HG02970 (cell line): Measurements from ENCODE around the gene EDC3.

Experiments used
- ATAC-seq: cut with Tn5 transposase; IDR thresholded peaks from one replicate; pipeline ENCODE4 v1.9.1; 2021; ENCODE audit warnings: mild to moderate bottlenecking, moderate library complexity, moderate number of reproducible peaks; ENCODE audit not compliant: unreplicated experiment, low FRiP score

The EDC3 gene

DNA sequence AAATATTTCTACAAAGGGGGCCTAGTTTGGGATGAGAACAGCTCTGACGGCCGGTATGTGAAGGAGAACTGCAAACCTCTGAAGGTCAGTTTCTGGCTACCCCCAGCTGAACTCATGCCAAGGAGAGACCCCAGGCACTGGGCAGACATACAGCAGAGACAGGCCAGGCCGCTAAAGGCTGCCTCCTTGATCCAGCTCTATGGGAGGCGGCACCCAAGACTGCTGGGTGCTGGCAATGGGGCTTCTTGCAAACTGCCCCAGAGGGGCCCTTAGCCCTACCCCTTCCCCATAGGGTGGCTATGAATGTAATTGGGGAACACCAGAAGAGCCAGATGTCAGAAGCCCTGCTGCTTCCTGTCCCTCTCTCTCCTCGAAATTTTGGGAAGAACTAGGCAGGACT lies 66.9 kb downstream of the EDC3 start:
- no peak for ATAC-seq

DNA sequence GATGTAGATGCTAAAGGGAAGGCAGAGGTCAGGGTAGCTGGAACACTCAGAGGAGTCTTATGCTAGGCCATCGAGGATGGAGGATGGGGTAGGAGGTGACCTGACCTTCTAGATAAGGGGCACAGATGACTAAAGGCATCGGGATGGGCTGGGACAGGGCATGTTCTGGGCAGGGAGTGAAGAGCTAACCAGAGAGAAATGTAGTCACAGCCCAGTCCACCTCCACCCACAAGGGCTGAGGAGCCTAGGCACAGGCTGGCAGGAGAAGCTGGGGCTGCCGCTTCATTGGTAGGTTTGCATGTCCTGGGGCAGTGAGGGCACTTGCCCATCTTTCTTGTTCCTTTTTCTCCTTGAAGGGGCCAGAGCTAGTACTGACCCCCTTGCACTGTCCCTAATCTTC lies 67.6 kb downstream of the EDC3 start:
- no peak for ATAC-seq

DNA sequence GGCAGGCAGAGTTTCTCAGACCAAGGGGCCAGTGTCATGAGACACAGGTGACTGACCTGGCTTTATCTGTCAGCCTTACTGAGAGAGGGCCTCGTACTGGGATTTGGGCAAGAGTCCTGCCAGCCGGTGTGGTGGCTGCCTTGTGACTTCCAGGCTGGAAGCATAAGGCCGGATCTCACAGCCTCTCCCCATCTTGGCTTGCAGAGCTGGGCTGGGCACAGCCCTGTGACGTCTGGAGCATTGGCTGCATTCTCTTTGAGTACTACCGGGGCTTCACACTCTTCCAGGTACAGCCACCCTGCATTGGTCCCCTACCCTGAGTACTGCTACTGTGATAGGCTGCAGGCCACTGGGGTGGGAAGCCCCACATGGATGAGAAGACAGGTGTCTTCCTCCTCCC lies 68.1 kb downstream of the EDC3 start:
- ATAC-seq = no peak

DNA sequence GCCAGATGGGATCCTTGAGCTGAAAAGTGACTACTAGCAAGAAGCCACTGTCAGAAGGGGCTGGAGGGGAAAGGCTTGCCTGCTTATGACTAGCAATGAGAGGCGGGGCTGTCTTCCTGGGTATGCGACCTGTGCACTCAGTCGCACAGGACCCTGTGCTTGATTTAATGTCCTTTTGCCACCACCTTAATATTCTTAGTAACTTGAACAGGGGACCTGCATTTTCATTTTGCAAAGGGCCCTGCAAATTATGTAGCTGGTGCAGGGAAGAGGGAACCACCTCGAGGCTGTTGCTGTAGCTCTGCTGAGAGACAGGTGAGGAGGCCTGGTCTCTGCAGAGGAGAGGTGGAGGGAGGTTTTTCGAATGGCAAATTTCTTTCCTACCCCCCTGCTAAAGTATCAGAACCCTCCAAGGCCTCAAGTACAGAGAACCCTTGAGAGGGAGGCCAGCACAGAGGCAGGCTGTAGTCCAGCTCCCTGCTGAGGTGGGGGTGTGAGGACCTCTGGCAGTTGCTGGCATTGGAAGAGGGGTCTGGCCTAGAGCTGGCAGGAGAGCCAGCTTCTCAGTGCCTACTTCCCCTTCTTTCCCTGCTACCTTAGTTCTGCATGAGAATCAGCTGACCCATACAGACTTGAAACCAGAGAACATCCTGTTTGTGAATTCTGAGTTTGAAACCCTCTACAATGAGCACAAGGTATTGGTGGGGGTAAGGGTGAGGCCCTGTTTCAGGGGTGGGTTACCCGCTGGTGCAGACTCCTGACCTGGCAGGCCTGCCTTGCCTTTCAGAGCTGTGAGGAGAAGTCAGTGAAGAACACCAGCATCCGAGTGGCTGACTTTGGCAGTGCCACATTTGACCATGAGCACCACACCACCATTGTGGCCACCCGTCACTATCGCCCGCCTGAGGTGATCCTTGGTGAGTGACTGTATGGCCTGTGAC lies 68.8 kb downstream of the EDC3 start:
- no peak for ATAC-seq

DNA sequence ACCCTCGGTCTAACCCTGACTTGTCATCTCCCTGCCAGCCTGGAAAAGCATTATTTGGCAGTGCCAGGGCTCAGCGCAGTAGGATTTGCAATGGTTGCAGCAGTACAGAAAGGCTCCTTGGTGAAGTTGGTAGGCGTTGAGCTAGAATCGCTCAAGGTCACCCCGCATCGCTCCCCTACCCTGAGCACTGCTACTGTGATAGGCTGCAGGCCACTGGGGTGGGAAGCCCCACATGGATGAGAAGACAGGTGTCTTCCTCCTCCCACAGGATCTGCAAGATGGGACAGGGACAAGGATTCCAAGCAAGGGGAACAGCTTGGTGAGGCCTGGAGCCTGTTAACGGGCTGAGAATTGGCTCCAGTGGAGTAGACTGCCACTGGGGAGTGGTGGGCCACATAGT lies 69.5 kb downstream of the EDC3 start:
- ATAC-seq = no peak

DNA sequence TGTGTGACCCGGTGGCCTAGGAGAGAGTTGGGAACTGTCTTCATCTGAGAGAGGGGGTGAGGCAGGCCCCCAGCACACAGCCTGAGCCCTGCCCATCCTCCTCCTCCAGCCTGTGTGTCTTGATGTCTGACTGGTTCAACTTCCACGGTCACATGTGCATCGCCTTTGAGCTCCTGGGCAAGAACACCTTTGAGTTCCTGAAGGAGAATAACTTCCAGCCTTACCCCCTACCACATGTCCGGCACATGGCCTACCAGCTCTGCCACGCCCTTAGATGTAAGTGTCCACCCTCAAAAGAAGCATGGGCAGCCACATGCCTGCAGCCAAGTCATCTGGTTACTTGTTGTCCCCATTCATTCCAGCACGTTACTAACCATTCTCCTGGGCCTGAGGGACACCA lies 70.1 kb downstream of the EDC3 start:
- no peak for ATAC-seq

DNA sequence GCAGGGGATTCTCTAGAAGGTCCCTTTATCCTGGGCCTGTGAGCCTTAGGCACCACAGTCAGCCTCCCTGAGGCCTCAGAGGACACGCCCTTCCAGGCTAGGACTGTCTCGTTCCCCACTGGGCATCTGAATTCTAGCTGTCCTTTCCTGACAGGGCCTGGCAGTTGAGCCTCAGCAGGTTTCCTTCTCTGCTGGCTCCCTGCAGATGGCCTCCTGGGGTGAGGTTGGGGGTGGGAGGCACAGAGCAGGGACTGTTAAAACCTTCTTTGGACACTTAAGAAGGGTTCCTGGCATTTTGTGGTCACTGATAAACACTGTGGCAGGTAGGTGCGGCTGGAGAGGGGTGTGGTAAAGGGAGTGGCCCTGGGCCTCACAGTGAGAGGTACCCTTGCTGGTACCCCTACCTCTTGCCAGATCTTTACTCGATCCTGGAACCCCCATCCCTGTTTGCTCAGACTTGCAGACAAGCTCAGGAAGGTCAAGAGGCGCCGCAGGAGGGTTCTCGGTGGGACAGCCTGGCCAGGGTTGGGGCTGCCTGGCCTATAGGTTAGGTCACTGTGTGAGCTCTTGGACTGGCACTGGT lies 71.7 kb downstream of the EDC3 start:
- no peak for ATAC-seq

DNA sequence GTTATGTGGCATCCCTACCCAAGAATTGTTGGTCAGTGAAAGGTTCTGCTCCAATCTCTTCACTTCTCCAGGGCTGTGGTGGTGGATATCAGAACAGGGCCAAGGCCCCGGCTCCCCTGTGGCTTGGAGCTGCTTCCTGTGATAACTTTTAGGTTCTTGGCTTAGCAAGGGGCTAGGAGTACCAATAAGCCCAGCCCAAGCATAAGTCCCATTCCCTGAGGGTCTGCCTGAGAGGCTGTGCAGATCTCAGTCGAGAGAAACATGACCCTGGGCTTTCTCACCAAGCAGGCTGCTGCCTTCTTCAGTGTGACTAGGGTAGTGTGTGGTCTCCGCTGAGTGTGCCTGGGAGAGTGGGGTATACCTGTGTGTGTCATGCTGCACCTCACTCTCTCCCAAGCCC lies 73.1 kb downstream of the EDC3 start:
- ATAC-seq = no peak

DNA sequence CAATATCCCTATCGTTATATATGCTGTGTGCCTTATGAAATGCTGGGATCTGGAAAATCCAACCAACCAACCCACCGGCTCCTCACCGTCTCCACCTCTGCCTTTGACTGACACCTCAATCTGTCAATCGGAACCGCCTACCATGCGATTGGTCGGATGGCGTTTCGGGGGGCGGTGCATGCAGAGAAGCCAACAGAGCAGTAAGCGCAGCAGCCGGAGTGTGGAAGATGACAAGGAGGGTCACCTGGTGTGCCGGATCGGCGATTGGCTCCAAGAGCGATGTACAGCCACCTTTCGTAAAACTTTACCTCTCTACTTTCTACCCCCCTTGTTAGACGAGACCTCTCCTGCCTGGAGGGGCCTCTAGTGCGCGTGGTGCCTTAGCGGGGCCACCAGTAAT lies 73.9 kb downstream of the EDC3 start:
- no peak for ATAC-seq

DNA sequence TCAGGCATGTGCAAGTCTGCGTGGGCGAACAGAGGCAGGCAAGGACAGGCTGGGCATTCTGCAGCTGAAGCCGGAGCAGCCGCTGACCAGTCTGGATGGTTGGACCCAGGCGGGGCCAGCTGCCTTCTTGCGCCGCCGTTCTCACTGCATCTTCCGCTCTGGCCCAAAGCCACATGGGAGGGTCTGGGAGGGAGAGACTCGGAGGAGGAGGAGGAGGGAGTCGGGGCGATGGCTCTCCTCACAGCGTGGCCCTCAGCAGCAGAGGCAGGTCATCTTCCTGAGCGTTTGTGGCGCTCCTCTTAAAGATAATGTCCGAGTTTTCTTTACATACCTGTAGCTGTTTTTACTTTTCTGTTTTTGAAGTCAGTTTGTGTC lies 74.3 kb downstream of the EDC3 start:
- ATAC-seq = no peak

DNA sequence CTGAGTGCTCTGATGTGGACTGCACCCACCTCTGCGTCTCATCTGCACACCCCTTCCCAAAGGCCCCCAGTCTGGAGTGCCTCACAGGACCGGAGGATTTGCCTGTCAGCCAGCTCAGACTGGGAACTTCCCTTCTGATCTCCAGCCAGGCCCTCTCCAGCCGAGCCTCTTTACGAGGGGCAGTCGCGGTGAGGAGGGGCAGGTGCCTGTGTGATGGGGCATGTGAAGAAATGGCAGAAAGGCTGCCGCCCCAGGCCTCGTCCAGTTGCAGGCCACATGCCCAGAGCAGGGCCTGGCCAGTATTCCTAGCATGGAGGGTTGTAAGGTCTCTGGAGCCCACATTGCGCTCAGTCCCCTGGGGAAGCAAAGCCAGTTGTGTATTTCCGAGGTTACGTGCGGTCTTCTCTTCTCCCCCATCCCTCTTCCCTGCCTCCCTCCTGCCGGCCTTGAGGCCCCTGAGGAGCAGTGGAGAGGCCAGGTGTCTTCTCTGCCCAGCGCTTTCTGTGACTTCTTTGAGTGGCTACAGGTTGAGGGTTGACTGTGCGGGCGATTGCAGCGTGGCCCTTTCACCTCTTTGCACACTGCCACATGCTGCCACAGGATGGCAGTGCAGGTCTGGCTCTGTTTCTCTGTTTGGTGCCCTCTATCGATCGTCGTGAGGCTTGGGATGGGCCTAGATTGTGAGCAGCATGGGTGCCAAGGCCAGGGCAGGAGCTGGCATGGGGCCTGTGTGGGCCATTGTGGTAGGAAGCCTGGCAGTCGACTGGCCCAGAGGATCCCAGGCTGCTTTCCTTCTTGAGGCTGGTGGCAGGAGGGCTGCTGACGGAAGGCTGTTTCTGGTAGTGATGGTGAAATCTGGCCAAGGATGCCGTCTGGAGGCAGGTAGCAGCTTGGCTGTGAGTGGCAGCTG lies 74.9 kb downstream of the EDC3 start:
- ATAC-seq = no peak

DNA sequence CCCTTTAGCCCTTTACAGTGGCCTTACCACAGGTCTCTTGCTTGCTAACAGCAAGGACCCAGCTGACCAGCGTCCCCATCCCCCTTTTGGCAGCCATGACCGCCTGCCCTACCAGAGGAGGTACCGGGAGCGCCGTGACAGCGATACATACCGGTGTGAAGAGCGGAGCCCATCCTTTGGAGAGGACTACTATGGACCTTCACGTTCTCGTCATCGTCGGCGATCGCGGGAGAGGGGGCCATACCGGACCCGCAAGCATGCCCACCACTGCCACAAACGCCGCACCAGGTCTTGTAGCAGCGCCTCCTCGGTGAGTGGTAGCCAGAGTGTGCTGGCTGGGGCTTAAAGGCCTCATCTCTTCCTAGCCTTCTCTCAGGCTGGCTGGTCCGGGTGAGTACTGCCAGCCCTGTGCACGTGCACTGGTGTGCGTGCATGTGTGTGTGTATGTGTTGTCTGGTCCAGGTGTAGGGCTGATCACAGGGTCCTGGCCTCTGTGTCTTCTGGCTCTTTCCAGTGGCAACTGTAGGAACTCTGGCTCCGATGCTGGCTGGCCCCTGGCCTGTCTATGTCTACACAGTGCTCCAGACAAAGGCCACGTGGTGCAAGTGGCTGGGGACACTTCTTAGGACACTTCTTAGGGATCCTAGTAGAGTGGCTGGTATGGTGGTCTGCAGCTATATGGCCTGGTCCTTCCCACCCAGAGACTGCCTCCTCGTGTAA lies 75.7 kb downstream of the EDC3 start:
- ATAC-seq = no peak

DNA sequence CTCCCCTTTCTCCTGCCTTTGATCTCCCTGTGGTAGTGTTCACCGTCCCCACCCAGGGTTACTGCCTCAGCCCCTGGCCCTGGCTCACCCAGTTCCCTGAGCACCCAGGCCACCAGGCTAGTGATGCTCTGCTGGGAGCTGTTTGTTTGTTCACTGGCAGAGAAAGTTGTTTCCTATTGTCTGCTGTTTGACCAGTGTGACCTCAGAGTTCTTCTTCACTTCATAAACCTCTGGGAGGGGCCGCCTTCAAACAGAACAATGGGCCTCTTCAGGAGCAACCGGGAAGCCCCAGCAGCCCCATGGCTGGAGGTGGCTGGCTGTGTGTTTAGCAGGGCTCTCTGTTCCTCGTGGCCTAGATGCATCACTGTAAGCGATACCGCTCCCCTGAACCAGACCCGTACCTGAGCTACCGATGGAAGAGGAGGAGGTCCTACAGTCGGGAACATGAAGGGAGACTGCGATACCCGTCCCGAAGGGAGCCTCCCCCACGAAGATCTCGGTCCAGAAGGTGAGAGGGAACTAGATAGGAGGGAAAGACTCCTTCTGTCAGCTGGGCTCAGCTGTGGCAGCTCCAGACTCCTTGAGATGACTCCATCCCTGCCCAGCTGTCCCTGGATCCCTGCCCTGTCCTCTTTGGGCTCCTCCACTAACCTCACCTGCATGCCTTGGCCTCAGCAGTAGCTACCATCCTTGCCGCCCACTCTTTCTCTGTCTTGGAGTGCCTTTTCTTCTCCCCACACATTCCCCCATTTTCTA lies 76.8 kb downstream of the EDC3 start:
- no peak for ATAC-seq

DNA sequence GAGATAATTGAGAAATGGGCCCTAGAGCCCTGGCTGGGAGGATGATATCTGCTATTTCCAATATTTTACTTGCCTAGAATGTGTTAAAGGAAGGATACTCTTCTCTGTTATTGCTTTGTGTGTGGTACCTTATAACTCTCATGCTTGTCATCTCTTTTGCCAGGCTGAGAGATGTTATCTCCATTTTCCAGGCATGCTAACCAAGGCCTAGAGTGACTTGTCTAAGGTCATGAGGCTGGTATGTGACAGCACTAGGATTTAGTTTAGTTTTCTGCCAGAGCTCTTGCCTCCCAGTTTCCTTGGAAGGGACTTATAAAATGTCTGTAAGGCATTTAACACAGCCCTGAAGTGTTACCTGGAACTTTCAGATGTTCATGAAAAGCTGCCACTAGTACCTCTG lies 78.8 kb downstream of the EDC3 start:
- no peak for ATAC-seq

DNA sequence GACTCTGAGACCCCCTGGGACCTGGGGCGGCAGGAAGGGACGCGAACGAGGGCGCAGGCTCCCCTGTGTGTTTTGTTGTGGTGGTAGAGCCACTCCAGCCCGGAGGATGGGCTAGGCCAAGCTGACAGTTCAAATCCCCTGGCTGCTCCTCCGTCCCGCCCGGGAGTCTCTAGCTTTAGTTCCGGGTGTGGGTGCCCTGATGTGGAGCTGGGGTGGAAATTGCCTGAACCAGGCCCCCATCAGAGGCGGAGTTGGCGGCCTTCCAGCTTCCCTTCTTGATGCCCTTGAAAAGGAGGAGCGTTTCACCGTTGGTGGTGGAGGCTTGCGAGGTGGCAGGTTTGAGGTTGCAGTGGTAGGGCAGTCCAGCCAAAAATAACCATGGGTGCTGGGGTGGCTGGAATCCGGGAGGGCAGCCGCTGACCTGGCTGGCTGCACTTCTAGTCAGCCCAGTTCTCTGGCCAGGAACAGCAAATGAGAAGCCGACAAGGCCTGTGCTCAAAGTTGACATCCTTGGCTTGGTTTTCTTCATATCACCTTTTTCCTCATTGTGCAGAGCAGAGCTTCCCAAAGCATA lies 79.4 kb downstream of the EDC3 start:
- no peak for ATAC-seq

DNA sequence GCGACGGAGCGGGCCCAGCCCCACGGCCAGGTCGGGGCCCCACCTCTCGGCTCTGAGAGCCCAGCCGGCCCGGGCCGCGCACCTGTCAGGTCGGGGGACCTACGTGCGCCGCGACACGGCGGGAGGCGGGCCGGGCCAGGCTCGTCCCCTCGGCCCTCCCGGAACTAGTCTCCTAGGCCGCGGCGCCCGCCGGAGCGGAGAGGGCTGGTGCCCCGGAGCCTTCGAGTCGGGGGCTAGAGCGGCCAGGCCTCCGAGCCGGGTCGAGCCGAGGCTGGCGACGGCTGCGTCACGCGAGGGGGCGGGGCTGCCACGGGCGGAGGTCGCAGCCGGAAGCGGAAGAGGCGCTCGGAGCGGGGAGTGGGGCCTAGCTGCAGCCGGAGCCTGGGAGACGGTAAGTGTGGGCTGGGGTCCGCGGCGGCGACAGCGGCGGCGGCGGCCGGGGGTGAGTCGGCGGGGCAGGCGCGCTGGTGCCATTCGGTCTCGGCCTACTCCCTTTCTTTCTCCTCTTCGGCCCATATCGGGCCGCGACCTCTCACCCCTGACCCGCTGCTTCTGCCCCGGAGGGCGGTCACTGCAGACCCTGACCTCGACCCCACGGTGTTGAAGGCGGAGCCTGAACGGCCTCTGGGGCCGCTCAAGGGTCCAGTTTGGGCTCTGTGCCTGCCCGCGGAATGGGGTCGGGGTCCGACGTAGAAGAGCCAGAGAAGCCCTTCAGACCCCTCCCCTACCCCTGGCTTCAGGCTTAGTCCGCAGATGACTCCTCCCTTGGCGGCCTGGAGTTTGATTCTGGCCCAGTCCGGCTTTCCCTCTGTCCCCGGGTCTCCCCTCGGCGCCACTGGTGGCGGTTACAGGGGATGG lies 80.1 kb downstream of the EDC3 start, which contains the start of gene CLK3:
TSS of gene CLK3 (plus strand) at position 329 of the 858 bp plus-strand sequence. CDS start 3,361 bp downstream, outside the sequence.
- peak; percentile 83 for ATAC-seq

DNA sequence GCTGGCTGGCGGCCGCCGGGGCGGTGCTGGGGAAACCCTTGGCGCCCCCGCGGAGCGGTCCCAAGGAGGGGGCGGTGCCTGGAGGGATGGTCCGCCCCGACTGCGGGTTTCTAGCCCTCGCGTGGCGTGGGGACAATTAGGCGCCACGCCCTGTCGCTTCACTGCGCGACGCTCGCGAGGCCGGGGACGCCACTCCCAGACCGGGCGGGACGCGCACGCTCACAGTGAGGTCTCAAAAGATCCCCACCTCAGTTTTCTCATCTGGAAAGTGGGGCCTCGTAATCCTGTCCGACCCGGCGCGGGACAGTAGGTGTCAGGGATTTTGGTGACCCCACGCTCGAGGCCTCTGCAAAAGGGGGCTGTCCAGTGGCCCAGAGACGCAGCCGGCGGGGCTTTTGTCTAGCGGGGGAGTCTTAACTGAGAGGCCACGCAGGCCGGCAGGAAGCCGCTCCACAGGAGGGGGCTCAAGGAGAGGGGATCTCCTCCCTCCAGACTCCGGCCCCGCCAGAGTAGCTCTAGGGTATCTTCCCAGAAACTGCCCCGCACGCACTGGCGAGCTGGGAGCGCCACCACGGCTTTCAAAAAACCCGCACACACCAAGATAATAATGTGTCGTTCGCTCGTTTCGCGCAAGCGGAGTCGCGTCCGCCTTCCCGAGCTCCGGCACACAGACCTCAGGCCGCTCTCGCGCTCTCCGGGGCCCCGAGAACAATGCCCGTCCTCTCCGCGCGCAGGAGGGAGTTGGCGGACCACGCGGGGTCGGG lies 80.9 kb downstream of the EDC3 start:
- ATAC-seq = peak; percentile 48
